ENCODE measurements around the gene P4HA2.

The P4HA2 gene

GRCh38 chr5:132223861-132224260, 3.8 kb downstream of the P4HA2 start:
- no peaks in the 10 kb centered on the region for H3K9me3 ChIP-seq (ENCODE audit: insufficient read depth, low read length)
- H2AFZ ChIP-seq (ENCODE audit: low read depth, low read length, severe bottlenecking): no peak overlapping the region
- H3K9ac ChIP-seq (ENCODE audit: low read length): no peak overlapping the region
- no peak overlapping the region for H3K4me2 ChIP-seq (ENCODE audit: low read depth, low read length, poor library complexity, severe bottlenecking)
- H3K27me3 ChIP-seq (ENCODE audit: low read length): no peaks in the 10 kb centered on the region
- no peak overlapping the region for H3K27ac ChIP-seq (ENCODE audit: low read depth, low read length)
- H4K20me1 ChIP-seq (ENCODE audit: low read depth, low read length): no peaks in the 10 kb centered on the region
- no peaks in the 10 kb centered on the region for H3F3A ChIP-seq (ENCODE audit: insufficient read depth)
- no peaks in the 10 kb centered on the region for H3K36me3 ChIP-seq (ENCODE audit: low read length)
- no peak for TF ChIP-seq EZH2phosphoT487 (conservative IDR thresholded peaks at IDR 0.05; ENCODE audit: low read length)
- TF ChIP-seq CTCF (IDR thresholded peaks at IDR 0.05; ENCODE audit: insufficient read depth, low read length, poor library complexity, severe bottlenecking): no peak
- no peaks in the 10 kb centered on the region for H3K79me2 ChIP-seq (ENCODE audit: insufficient read depth, low read length)
- no peaks in the 10 kb centered on the region for H3K9me2 ChIP-seq (replicated peaks; ENCODE audit: insufficient read depth, low read length)
- H3K4me3 ChIP-seq (ENCODE audit: insufficient read depth, low read length, poor library complexity, severe bottlenecking): no peak overlapping the region

- H3K36me3 ChIP-seq (ENCODE audit: low read length): no peaks in the 10 kb centered on the region
- H3K27me3 ChIP-seq (ENCODE audit: low read length): no peaks in the 10 kb centered on the region
- no peaks in the 10 kb centered on the region for H3F3A ChIP-seq (ENCODE audit: insufficient read depth)
- H2AFZ ChIP-seq (ENCODE audit: low read depth, low read length, severe bottlenecking): no peak overlapping the region
- no peaks in the 10 kb centered on the region for H3K9me3 ChIP-seq (ENCODE audit: insufficient read depth, low read length)
- H3K9me2 ChIP-seq (replicated peaks; ENCODE audit: insufficient read depth, low read length): no peaks in the 10 kb centered on the region
- TF ChIP-seq CTCF (IDR thresholded peaks at IDR 0.05; ENCODE audit: insufficient read depth, low read length, poor library complexity, severe bottlenecking) (no peak), EZH2phosphoT487 (conservative IDR thresholded peaks at IDR 0.05; ENCODE audit: low read length) (no peak)
- no peak overlapping the region for H3K27ac ChIP-seq (ENCODE audit: low read depth, low read length)
- no peak overlapping the region for H3K4me3 ChIP-seq (ENCODE audit: insufficient read depth, low read length, poor library complexity, severe bottlenecking)
- H3K9ac ChIP-seq (ENCODE audit: low read length): no peak overlapping the region
- H3K79me2 ChIP-seq (ENCODE audit: insufficient read depth, low read length): no peaks in the 10 kb centered on the region
- no peak overlapping the region for H3K4me2 ChIP-seq (ENCODE audit: low read depth, low read length, poor library complexity, severe bottlenecking)
- H4K20me1 ChIP-seq (ENCODE audit: low read depth, low read length): no peaks in the 10 kb centered on the region
These were observed 5.0 kb downstream of the P4HA2 start for GRCh38 chr5:132222649-132223038.

GRCh38 chr5:132221781-132222648, 5.6 kb downstream of the P4HA2 start:
- no peak overlapping the region for H3K4me2 ChIP-seq (ENCODE audit: low read depth, low read length, poor library complexity, severe bottlenecking)

More at GRCh38 chr5:132221781-132222648, 5.6 kb downstream of the P4HA2 start:
- Histone ChIP-seq H2AFZ (ENCODE audit: low read depth, low read length, severe bottlenecking) (no peak overlapping the region), H4K20me1 (ENCODE audit: low read depth, low read length) (no peaks in the 10 kb centered on the region), H3K27ac (ENCODE audit: low read depth, low read length) (no peak overlapping the region), H3F3A (ENCODE audit: insufficient read depth) (no peaks in the 10 kb centered on the region), H3K27me3 (ENCODE audit: low read length) (no peaks in the 10 kb centered on the region), H3K79me2 (ENCODE audit: insufficient read depth, low read length) (no peaks in the 10 kb centered on the region), H3K9ac (ENCODE audit: low read length) (no peak overlapping the region), H3K4me3 (ENCODE audit: insufficient read depth, low read length, poor library complexity, severe bottlenecking) (no peak overlapping the region), H3K9me2 (replicated peaks; ENCODE audit: insufficient read depth, low read length) (no peaks in the 10 kb centered on the region), H3K36me3 (ENCODE audit: low read length) (no peaks in the 10 kb centered on the region), H3K9me3 (ENCODE audit: insufficient read depth, low read length) (no peaks in the 10 kb centered on the region)
- TF ChIP-seq CTCF (IDR thresholded peaks at IDR 0.05; ENCODE audit: insufficient read depth, low read length, poor library complexity, severe bottlenecking) (no peak), EZH2phosphoT487 (conservative IDR thresholded peaks at IDR 0.05; ENCODE audit: low read length) (no peak)
